Measurements from ENCODE around the gene HLA-F.

The HLA-F gene

GRCh38 chr6:29745855-29746449 is 22.7 kb downstream of the HLA-F start:
- Histone ChIP-seq H3K4me3 (ENCODE audit: low read length) (no peak overlapping the region), H3K4me1 (ENCODE audit: control insufficient read depth, insufficient read depth, low read length) (peaks cover 5% of the 10 kb centered on the region), H3K9me3 (ENCODE audit: control insufficient read depth, low read length) (no peaks in the 10 kb centered on the region), H3K9ac (ENCODE audit: low read length) (no peak overlapping the region), H3K27me3 (replicated peaks; ENCODE audit: control insufficient read depth, insufficient read depth, low read length) (no peaks in the 10 kb centered on the region), H3K36me3 (ENCODE audit: control insufficient read depth, insufficient read depth, low read length, severe bottlenecking) (no peaks in the 10 kb centered on the region)
- DNase-seq (ENCODE audit: low read depth): no peak

DNA sequence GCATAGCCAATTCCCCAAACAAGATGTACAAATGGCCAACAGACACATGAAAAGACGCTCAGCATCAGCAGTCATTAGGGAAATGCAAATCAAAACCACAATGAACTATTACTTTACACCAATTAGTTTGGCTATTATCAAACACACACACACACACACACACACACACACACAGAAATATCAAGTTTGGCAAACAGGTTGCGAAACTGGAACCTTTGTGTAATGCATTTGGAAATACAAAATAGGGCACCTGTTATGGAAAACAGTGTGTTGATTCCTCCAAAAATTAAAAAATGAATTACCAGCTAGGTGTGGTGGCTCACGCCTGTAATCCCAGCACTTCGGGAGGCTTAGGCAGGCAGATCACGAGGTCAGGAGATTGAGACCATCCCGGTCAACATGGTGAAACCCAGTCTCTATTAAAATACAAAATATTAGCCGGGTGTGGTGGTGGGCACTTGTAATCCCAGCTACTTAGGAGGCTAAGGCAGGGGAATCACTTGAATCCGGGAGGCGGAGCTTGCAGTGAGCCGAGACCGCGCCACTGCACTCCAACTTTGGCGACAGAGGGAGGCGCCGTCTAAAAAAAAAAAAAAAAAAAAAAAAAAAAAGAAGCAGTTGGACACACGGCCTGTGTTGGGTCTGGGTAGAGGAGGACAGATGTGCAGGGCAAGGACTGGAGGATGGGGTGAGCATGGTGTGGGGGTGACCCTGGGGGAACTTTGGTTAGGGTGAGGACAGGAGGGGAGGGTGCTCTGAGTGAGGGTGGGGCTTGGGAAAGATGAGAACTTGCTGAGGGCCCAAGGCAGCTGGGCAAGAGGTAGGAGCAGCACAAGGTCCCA is 23.8 kb downstream of the HLA-F start:
- Histone ChIP-seq H3K9ac (ENCODE audit: low read length) (no peak overlapping the region), H3K4me1 (ENCODE audit: control insufficient read depth, insufficient read depth, low read length) (peaks cover 5% of the 10 kb centered on the region), H3K4me3 (ENCODE audit: low read length) (no peak overlapping the region), H3K36me3 (ENCODE audit: control insufficient read depth, insufficient read depth, low read length, severe bottlenecking) (no peaks in the 10 kb centered on the region), H3K9me3 (ENCODE audit: control insufficient read depth, low read length) (no peaks in the 10 kb centered on the region), H3K27me3 (replicated peaks; ENCODE audit: control insufficient read depth, insufficient read depth, low read length) (no peaks in the 10 kb centered on the region)
- no peak for DNase-seq (ENCODE audit: low read depth)

DNA sequence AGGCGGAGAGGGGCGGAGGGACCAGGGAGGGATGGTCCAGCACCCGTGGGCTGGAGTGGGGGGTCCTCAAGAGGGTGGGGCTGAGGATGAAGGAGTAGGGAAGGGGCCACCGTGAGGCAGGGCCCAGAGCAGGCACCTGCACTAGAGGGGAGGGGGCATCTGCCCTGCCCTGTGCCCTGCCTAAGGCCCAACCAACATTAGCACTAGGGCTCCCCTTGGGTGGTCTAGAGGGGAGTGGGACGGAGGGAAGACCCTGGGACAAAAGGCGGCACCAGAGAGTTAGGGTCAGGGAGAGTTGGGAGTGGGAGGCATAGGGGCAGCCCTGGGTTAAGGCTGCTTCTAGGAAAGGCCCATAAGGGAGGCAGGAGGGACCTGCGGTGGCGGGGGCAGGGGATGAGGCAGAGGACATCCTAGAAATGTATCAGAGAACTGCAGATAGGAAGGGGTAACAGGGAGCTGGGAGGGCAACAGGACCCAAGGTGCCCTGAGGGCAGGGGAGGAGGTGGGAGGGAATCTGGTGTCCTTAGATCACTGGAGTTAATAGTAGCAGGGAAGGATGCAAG is 24.5 kb downstream of the HLA-F start:
- no peaks in the 10 kb centered on the region for H3K36me3 ChIP-seq (ENCODE audit: control insufficient read depth, insufficient read depth, low read length, severe bottlenecking)
- peaks cover 5% of the 10 kb centered on the region for H3K4me1 ChIP-seq (ENCODE audit: control insufficient read depth, insufficient read depth, low read length)
- DNase-seq (ENCODE audit: low read depth): no peak
- no peaks in the 10 kb centered on the region for H3K9me3 ChIP-seq (ENCODE audit: control insufficient read depth, low read length)
- no peaks in the 10 kb centered on the region for H3K27me3 ChIP-seq (replicated peaks; ENCODE audit: control insufficient read depth, insufficient read depth, low read length)
- peak overlapping the region; percentile 84 for H3K9ac ChIP-seq (ENCODE audit: low read length)
- peak overlapping the region; percentile 88 for H3K4me3 ChIP-seq (ENCODE audit: low read length)

- H3K27me3 ChIP-seq (replicated peaks; ENCODE audit: control insufficient read depth, insufficient read depth, low read length): no peaks in the 10 kb centered on the region
- no peaks in the 10 kb centered on the region for H3K36me3 ChIP-seq (ENCODE audit: control insufficient read depth, insufficient read depth, low read length, severe bottlenecking)
- peak; percentile 96 for DNase-seq (ENCODE audit: low read depth)
- peak overlapping the region; percentile 88 for H3K4me3 ChIP-seq (ENCODE audit: low read length)
- peaks cover 5% of the 10 kb centered on the region for H3K4me1 ChIP-seq (ENCODE audit: control insufficient read depth, insufficient read depth, low read length)
- H3K9ac ChIP-seq (ENCODE audit: low read length): peak overlapping the region; percentile 84
- H3K9me3 ChIP-seq (ENCODE audit: control insufficient read depth, low read length): no peaks in the 10 kb centered on the region
These were observed 25.4 kb downstream of the HLA-F start for GRCh38 chr6:29748391-29749307.

- Histone ChIP-seq H3K4me1 (ENCODE audit: control insufficient read depth, insufficient read depth, low read length) (peaks cover 5% of the 10 kb centered on the region), H3K36me3 (ENCODE audit: control insufficient read depth, insufficient read depth, low read length, severe bottlenecking) (no peaks in the 10 kb centered on the region), H3K9me3 (ENCODE audit: control insufficient read depth, low read length) (no peaks in the 10 kb centered on the region), H3K4me3 (ENCODE audit: low read length) (peak overlapping the region; percentile 88), H3K27me3 (replicated peaks; ENCODE audit: control insufficient read depth, insufficient read depth, low read length) (no peaks in the 10 kb centered on the region), H3K9ac (ENCODE audit: low read length) (peak overlapping the region; percentile 84)
- DNase-seq (ENCODE audit: low read depth): peak; percentile 38
These were observed 26.1 kb downstream of the HLA-F start for GRCh38 chr6:29749308-29749662.

GRCh38 chr6:29749668-29750067 is 26.4 kb downstream of the HLA-F start:
- Histone ChIP-seq H3K27me3 (replicated peaks; ENCODE audit: control insufficient read depth, insufficient read depth, low read length) (no peaks in the 10 kb centered on the region), H3K36me3 (ENCODE audit: control insufficient read depth, insufficient read depth, low read length, severe bottlenecking) (no peaks in the 10 kb centered on the region), H3K9ac (ENCODE audit: low read length) (no peak overlapping the region), H3K9me3 (ENCODE audit: control insufficient read depth, low read length) (no peaks in the 10 kb centered on the region), H3K4me3 (ENCODE audit: low read length) (peak overlapping the region; percentile 88), H3K4me1 (ENCODE audit: control insufficient read depth, insufficient read depth, low read length) (peaks cover 5% of the 10 kb centered on the region)
- no peak for DNase-seq (ENCODE audit: low read depth)

DNA sequence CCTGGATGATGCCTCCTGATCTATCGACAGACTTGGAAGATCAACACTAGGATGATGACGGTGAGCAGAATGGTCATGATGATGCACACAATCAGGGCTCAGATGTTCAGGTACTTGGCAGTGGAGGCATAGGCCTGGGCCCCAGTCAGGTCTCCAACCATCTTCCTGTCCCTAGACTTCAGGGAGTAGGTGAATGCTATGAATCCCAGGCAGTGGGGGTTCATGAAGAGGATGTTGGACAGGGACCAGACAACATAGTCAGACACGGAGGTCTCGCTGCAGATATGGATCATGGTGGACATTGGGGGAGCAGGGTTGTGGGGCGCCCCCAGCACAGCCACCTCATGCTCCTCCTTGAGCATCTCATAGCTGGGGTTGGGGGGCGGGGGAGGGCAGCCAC is 27.5 kb downstream of the HLA-F start:
- Histone ChIP-seq H3K9ac (ENCODE audit: low read length) (no peak overlapping the region), H3K4me1 (ENCODE audit: control insufficient read depth, insufficient read depth, low read length) (peaks cover 5% of the 10 kb centered on the region), H3K27me3 (replicated peaks; ENCODE audit: control insufficient read depth, insufficient read depth, low read length) (peaks cover 5% of the 10 kb centered on the region), H3K4me3 (ENCODE audit: low read length) (no peak overlapping the region), H3K9me3 (ENCODE audit: control insufficient read depth, low read length) (no peaks in the 10 kb centered on the region), H3K36me3 (ENCODE audit: control insufficient read depth, insufficient read depth, low read length, severe bottlenecking) (no peaks in the 10 kb centered on the region)
- no peak for DNase-seq (ENCODE audit: low read depth)

DNA sequence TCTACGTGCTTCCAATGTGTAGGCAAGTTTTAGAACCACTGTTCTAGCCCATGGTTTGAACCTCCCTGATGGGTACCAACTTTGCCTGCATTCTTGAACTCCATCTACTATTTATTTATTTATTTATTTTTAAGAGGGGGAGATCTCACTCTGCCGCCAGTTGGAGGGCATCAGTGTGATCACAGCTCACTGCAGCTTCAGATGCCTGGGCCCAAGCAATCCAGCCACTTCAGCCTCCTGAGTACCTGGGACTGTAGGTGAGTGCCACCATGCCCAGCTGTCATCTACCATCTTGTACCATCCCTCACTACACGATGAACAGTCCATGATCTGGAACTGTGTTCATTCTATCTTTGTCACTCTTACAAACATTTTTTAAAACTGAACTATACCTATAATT is 28.2 kb downstream of the HLA-F start:
- no peaks in the 10 kb centered on the region for H3K9me3 ChIP-seq (ENCODE audit: control insufficient read depth, low read length)
- H3K4me3 ChIP-seq (ENCODE audit: low read length): peak overlapping the region; percentile 84
- H3K27me3 ChIP-seq (replicated peaks; ENCODE audit: control insufficient read depth, insufficient read depth, low read length): peaks cover 6% of the 10 kb centered on the region
- peaks cover 5% of the 10 kb centered on the region for H3K4me1 ChIP-seq (ENCODE audit: control insufficient read depth, insufficient read depth, low read length)
- H3K36me3 ChIP-seq (ENCODE audit: control insufficient read depth, insufficient read depth, low read length, severe bottlenecking): no peaks in the 10 kb centered on the region
- DNase-seq (ENCODE audit: low read depth): no peak
- no peak overlapping the region for H3K9ac ChIP-seq (ENCODE audit: low read length)

DNA sequence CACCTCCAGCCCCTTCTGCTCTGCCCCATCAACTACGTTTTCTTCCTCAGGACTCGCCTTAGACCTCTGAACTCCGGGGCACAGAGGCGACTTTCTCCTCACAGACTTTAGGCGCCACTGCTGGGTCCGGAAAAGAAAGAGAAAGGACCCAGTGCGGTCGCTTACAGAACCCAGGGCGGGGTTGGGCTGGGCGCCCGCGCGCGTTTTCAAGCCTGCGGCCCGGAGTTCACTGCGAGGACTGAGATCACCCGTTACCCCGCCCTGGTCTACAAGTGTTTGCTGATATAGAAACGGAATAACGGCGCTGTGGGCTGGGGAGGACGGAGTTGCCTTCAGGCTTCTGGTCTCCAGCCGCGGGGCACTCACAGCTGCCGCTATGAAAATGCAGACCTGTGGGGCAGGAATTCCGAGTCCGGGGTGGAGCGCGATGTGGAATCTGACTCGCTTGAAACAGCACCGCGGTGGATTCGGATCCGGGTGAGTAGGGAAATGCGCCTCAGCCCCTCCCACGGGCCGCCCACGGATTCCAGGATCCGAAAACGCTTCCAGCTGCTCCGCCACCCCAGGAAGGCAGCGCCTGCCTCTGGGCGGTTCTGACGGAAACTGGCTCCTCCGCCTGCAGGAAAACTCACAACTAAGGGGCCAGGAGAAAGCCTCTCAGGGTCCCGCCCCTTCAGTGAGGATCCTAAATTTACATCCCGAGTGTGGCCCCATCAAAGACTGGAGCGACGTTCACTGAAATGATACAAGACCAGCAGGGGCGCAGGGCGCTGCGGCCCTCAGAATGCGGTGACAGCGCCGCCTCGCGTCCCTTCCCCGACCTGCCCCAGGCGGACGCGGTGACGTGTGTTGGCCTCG is 29.4 kb downstream of the HLA-F start:
- Histone ChIP-seq H3K9ac (ENCODE audit: low read length) (peak overlapping the region; percentile 85), H3K27me3 (replicated peaks; ENCODE audit: control insufficient read depth, insufficient read depth, low read length) (peaks cover 10% of the 10 kb centered on the region), H3K36me3 (ENCODE audit: control insufficient read depth, insufficient read depth, low read length, severe bottlenecking) (no peaks in the 10 kb centered on the region), H3K9me3 (ENCODE audit: control insufficient read depth, low read length) (no peaks in the 10 kb centered on the region), H3K4me1 (ENCODE audit: control insufficient read depth, insufficient read depth, low read length) (peaks cover 5% of the 10 kb centered on the region), H3K4me3 (ENCODE audit: low read length) (peak overlapping the region; percentile 84)
- peak; percentile 96 for DNase-seq (ENCODE audit: low read depth)

- Histone ChIP-seq H3K9me3 (ENCODE audit: control insufficient read depth, low read length) (no peaks in the 10 kb centered on the region), H3K4me3 (ENCODE audit: low read length) (peak overlapping the region; percentile 84), H3K4me1 (ENCODE audit: control insufficient read depth, insufficient read depth, low read length) (peaks cover 5% of the 10 kb centered on the region), H3K27me3 (replicated peaks; ENCODE audit: control insufficient read depth, insufficient read depth, low read length) (peaks cover 10% of the 10 kb centered on the region), H3K9ac (ENCODE audit: low read length) (peak overlapping the region; percentile 85), H3K36me3 (ENCODE audit: control insufficient read depth, insufficient read depth, low read length, severe bottlenecking) (no peaks in the 10 kb centered on the region)
- DNase-seq (ENCODE audit: low read depth): no peak
These were observed 30.0 kb downstream of the HLA-F start for GRCh38 chr6:29753309-29753644.

Measured in adipocyte (in vitro differentiated cells).